NCI-H460 (cell line): ENCODE measurements around the gene PRPF18. TPM values are rescaled to one million over a fixed set of nuclear protein-coding genes. Genes with fewer than 3 reads are reported as not detected.

Experiments used
- DNase-seq: peaks from one replicate; pipeline ENCODE4 v3.0.0-alpha.2; 2016; ENCODE audit warnings: low read depth; ENCODE audit errors: extremely low read depth
- total RNA-seq: library from RNA; depleted of rRNA; stranded (reverse); fragments of >200 nt; shearing (Covaris generic); gene quantifications from 2 replicates; pipeline ENCODE4 v1.2.3, GENCODE V29; 2014

The PRPF18 gene
- total RNA-seq, 1 experiment from 2014 or later: 28.2 TPM

DNA sequence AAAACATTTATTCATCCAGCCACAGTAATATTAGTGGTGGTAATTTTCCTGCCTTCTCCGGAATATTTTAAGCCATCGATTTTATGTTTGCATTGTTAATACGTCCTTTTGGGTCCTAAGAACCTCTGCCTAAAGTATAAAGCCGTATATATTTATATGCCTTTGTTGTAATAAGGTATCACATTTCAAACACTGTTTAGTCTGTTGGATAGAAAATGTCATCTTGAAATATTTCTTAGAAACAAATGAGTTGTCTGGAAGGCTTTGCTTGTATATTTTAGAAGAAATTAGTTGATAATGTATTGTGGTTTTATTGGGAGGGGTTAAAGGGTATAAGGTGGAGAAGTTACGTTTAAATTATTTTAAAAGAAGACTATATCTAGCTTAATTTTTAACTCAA lies 11.1 kb downstream of the PRPF18 start:
- DNase-seq: no peak

DNA sequence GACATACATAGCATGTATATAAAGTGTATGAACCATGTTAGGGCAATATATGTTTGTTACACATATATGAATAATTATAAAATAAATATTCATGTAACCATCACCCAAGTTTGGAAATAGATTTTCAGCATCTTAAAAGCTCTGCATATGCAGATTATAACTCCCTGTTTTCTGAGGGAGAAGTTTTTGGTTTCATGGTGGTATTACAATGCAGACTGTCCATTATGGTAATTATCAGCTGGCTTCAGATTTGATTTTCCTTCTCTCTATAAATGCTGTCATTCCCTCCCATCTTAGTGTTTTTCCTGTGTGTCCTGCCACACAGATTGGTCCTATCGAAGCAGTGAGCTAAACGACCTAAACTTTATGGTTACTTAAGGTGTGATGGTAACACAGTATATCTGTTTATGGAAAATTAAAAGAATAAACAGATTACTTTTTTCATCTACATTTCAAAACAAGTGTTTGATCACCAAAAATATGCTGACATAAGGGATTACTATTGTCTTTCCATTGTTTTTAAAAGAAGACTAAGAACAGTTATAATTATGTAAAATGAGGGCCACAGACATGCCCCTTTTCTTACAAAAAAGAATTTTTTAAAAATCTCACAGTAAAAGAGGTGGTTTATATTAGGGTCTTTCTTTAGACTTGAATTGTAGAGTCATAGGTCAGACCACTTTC lies 17.7 kb downstream of the PRPF18 start:
- DNase-seq: no peak

DNA sequence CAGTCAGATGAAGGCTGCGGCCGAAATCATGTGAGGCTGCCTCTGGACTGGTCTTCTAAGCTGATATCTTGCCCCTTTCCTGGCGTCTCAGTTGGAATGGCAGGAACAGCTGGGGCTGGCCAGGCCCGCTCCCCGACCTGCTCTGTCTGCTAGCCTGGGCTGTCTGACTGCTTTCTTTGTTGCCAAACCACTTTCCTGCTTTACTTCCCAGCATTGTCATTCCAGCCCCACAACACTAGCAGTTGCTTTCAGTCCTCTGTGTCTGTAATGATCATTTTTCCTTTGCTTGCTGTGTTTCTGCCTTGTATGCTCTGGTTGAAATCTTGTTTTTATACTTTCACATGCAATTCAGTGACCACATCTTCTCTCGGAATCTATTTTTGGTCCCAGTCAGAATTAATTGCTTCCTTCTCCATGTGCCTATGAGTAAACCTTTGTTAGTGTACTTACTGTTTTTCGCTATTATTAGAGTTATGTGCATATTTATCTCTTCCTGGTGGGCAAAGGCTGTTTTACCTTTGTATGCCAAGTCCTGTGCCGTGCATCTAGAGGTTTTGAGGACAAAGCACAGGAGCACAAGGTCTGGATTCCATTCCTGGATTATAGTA lies 21.6 kb downstream of the PRPF18 start:
- no peak for DNase-seq

DNA sequence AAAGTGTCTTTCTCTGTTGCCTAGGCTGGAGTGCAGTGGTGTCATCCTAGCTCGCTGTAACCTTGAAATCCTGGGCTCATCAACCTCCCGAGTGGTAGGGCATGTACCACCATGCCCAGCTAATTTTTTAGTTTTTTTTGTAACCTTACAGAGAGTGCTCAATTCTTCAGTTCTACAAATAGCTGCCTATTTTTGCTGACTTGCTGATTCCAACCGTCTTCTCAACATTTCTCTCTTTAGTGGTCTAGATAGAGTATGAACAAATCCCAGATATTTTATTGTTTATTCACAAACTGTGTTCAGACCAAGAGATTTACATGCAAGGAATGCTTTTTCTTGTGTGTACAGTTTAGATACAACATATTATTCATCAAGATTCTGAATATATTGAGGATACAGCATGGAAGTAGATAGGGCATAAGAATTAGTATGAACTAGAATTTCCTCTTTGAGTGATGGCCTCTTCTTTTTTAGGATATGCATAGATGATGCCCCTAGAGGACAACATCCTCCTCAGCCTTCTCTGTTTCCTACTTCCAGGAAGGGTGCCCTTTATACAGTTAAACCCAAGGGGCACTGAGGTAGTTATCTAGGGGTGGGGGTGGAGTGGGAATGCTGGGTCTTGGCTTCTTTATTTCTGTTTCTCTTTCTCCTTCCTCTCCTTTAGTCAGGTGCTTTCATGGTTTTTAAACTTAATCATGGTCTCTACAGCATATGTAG lies 26.0 kb downstream of the PRPF18 start:
- no peak for DNase-seq

GRCh38 chr10:13613519-13613918 lies 26.8 kb downstream of the PRPF18 start:
- peak; percentile 45 for DNase-seq

- peak; percentile 79 for DNase-seq
Measured at GRCh38 chr10:13614530-13615332, 28.0 kb downstream of the PRPF18 start.

- DNase-seq: no peak
Measured at GRCh38 chr10:13615650-13616300, 29.0 kb downstream of the PRPF18 start.

DNA sequence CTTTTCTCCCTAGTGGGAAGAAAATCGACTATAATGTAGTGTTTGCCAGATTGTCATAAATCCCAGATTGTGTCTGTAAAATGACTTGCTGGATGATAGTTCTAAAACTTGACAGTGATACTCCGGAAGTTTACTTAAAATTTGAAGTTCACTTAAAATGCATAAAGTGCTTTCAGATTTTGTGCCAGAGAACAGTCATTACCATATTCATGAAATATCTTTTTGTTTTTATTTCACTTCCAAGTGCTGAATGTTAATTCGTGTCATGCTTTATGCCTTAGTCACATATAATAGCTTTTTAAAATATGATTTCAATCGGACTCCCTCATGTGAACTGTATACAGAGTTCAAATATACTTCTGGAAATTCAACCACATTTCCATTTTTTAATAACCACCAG lies 30.4 kb downstream of the PRPF18 start:
- no peak for DNase-seq

- no peak for DNase-seq
Measured at GRCh38 chr10:13621931-13622330, 35.2 kb downstream of the PRPF18 start.

DNA sequence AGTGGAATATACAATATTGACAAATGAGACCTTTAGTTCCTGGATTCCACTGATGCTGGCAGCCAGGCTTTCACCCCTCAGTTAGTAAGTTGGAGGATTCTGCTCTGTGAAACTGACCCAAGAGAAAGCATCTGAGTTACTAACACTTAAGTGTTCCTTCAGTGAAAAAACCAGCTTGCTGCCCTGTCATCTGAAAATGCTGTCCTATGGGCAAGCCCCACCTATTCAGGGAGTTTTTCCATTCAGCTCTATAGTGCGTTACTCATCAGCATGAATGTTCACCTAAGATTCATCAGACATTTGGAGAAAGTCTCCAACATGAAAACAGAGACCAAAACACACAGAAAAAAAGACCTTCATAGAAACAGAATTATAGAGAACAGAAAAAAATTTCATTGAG lies 37.9 kb downstream of the PRPF18 start:
- no peak for DNase-seq

GRCh38 chr10:13627459-13628310 lies 40.9 kb downstream of the PRPF18 start:
- no peak for DNase-seq

DNA sequence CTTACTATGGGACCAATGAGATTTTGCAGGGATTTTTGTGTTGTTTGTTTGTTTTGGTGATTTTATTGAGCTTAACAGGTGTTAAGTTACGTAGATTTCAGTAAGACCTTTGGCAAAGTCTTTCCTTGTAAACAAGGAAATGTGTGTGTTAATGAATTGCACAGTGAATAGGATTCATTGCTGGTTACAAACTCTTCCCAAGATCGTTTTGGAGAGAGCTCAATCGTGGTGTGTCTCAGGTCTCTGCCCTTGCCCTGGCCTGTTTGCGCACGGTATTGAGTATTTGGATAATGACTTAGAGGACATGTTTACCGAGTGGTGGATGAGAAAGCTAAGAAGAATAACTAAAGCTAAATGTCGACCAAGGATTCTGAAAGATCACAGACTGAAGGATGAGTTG lies 41.9 kb downstream of the PRPF18 start:
- no peak for DNase-seq

DNA sequence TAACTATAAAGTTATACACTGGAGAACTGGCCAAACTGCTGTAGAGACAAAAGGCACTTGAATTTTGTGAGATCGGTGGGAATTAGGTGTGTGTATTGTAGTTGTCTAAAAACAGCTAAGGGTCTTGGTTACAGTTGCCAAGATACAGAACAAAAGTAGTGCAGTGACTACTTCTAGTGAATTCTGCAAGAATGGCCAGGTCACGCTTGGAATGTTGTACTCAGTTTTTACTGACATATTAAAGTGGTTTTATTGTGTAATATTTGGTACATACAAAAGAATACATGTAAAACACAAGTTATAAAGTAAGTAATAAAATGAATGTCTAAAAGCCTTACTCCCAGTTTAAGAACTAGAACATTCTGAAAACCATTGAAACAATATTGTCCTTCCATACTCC lies 42.4 kb downstream of the PRPF18 start:
- no peak for DNase-seq

DNA sequence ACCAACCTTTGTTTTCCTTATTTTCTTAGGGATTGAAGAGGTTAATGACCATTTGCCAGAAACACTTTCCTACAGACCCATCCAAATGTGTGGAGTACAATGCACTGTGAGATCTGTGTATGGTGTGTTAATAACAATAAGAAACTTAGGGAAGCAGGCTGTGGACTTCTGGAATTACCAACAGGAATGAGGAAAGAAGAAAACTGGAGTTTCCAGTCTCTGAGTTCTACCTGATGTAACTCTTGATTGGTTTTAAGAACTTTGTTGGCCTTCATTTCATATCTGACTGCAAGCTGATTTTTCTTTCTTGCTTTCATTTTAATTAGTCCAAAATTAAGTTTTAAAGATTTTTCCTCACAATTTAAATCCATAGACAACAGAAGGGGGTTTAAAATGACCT lies 43.5 kb downstream of the PRPF18 start:
- DNase-seq: no peak

DNA sequence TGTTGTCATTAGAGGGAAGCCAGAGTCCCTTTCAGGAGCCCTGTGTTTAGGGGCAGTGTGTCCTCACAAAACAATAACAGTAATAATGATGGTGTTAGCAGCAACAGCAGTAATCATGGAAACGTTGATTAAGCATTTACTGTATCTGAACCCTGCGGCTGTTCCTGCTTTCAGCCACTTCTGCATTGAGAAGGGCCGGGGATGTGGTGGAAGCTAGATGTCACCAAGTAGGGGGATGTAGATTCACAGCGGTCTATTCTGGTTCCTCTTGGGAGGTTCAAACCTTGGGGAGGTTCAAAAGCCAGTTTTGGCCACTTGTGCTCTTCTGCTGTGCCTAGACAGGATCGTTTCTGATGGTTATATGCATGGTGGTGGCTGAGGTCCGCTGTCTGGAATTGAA lies 44.8 kb downstream of the PRPF18 start:
- no peak for DNase-seq

GRCh38 chr10:13632440-13632839 lies 45.7 kb downstream of the PRPF18 start:
- no peak for DNase-seq

GRCh38 chr10:13632884-13633440 lies 46.2 kb downstream of the PRPF18 start:
- DNase-seq: no peak

- DNase-seq: no peak
Measured at GRCh38 chr10:13633689-13634088, 46.9 kb downstream of the PRPF18 start.

GRCh38 chr10:13634207-13634606 lies 47.4 kb downstream of the PRPF18 start:
- no peak for DNase-seq
